Spleen (tissue), 11 donors: ENCODE results near the gene STIL. TPM values are rescaled to one million over a fixed set of nuclear protein-coding genes. Genes with fewer than 3 reads are reported as not detected.

Experiments
- DNase-seq: peaks from one replicate; pipeline ENCODE4 v3.0.0-alpha.2; 2020
- H3K27ac ChIP-seq, 8 donors: fragments of 200-600 bp; sonication (generic) in 7 of 8; 1 replicate in 4 of 8; 2 replicates in 4 of 8; pipeline versions ENCODE4 v1.5.0 to v1.8.0; 2016 to 2021; ENCODE audit warnings: inconsistent platforms in 4 of 8, mild to moderate bottlenecking in 4 of 8, moderate library complexity in 1 of 8
- H3K27me3 ChIP-seq, 7 donors: fragments of 200-600 bp; sonication (generic) in 6 of 7; replicated peaks in 1 of 7; 1 replicate in 4 of 7; 2 replicates in 3 of 7; pipeline versions ENCODE4 v1.5.0 to v1.8.0; 2016 to 2021; ENCODE audit warnings: inconsistent platforms in 3 of 7, mild to moderate bottlenecking in 1 of 7
- H3K36me3 ChIP-seq, 6 donors: fragments of 200-600 bp; sonication (generic) in 5 of 6; 1 replicate in 4 of 6; 2 replicates in 2 of 6; pipeline versions ENCODE4 v1.5.0 to v1.8.0; 2016 to 2021; ENCODE audit warnings: inconsistent platforms in 2 of 6
- H3K4me1 ChIP-seq, 6 donors: fragments of 200-600 bp; sonication (generic) in 5 of 6; 1 replicate in 3 of 6; 2 replicates in 3 of 6; pipeline versions ENCODE4 v1.5.0 to v1.8.0; 2016 to 2021; ENCODE audit warnings: inconsistent platforms in 3 of 6
- H3K4me3 ChIP-seq, 8 donors: fragments of 200-600 bp; sonication (generic) in 7 of 8; 1 replicate in 4 of 8; 2 replicates in 4 of 8; pipeline versions ENCODE4 v1.5.0 to v1.8.0; 2016 to 2021; ENCODE audit warnings: inconsistent platforms in 4 of 8, mild to moderate bottlenecking in 4 of 8, moderate library complexity in 2 of 8
- H3K9me3 ChIP-seq, 8 donors: fragments of 200-600 bp; sonication (generic) in 7 of 8; 1 replicate in 4 of 8; 2 replicates in 4 of 8; pipeline versions ENCODE4 v1.5.0 to v1.8.0; 2016 to 2021; ENCODE audit warnings: inconsistent platforms in 4 of 8
- CTCF ChIP-seq, 11 experiments: fragments of 200-600 bp in 7 of 11; fragments of 450-650 bp in 4 of 11; sonication (generic) in 4 of 11; IDR thresholded peaks in 8 of 11; conservative IDR thresholded peaks in 3 of 11; 1 replicate in 7 of 11; 2 replicates in 4 of 11; pipeline versions ENCODE4 v1.4.0 to v1.8.0; 2016 to 2021; ENCODE audit warnings: antibody characterized with exemption in 11 of 11, inconsistent platforms in 4 of 11, mild to moderate bottlenecking in 1 of 11
- POLR2A ChIP-seq, 3 donors: fragments of 450-650 bp; IDR thresholded peaks; one replicate each; pipeline ENCODE4 v1.5.1; 2017; ENCODE audit warnings: antibody characterized with exemption in 3 of 3, mild to moderate bottlenecking in 1 of 3
- POLR2AphosphoS5 ChIP-seq, 3 donors: sonication (generic); formaldehyde crosslinking; IDR thresholded peaks; one replicate each; pipeline ENCODE4 v1.5.1; 2017; ENCODE audit warnings: antibody characterized with exemption in 3 of 3
- WGBS, 5 donors: extraction: QIAGEN DNeasy Blood & Tissue Kit in 3 of 5; methylation state at CpG; one replicate each; pipeline versions ENCODE4 v1.1.5 to v1.1.7; 2013 to 2018; 5-methylcytosine and 5-hydroxymethylcytosine counted together
- intact Hi-C: fragments of 100-400 bp; cut with DNase I; formaldehyde crosslinking; loops from one replicate; pipeline ENCODE4 v1.15.0; 2023; ENCODE audit warnings: low total_unique reads
- polyA plus RNA-seq, 3 donors: library from polyadenylated mRNA; stranded (reverse); fragments of 200-250 nt; gene quantifications; one replicate each; pipeline ENCODE4 v1.2.1, GENCODE V29; 2013
- total RNA-seq, 7 donors: library from RNA; depleted of rRNA in 3 of 7; stranded (reverse); fragments of >200 nt in 3 of 7; fragmentation: NEBNext Ultra II Directional in 4 of 7; extraction: Animal tissue kit (Norgen Biotek cat#: 25700) in 4 of 7; gene quantifications; one replicate each; pipeline versions ENCODE4 v1.1.0 to v1.2.1, GENCODE V29; 2016 to 2021
- donor health status: healthy with polysubstance abuse.
- donor health status: DM: no; HTN: no; CAD: no; lungs with moderate emphysema.
- donor health status: DM: no; HTN: no; CAD: no.
- donor health status: Bipolar disorder and iron deficiency.
- donor health status: healthy.
- donor health status: DM: no; HTN: no; CAD: no.
- donor health status: DM: yes; HTN: yes; CAD: no.

STIL gene
- total and polyA plus RNA-seq, 10 donors: 0.54 to 8.1 (median 3.4) TPM

DNA sequence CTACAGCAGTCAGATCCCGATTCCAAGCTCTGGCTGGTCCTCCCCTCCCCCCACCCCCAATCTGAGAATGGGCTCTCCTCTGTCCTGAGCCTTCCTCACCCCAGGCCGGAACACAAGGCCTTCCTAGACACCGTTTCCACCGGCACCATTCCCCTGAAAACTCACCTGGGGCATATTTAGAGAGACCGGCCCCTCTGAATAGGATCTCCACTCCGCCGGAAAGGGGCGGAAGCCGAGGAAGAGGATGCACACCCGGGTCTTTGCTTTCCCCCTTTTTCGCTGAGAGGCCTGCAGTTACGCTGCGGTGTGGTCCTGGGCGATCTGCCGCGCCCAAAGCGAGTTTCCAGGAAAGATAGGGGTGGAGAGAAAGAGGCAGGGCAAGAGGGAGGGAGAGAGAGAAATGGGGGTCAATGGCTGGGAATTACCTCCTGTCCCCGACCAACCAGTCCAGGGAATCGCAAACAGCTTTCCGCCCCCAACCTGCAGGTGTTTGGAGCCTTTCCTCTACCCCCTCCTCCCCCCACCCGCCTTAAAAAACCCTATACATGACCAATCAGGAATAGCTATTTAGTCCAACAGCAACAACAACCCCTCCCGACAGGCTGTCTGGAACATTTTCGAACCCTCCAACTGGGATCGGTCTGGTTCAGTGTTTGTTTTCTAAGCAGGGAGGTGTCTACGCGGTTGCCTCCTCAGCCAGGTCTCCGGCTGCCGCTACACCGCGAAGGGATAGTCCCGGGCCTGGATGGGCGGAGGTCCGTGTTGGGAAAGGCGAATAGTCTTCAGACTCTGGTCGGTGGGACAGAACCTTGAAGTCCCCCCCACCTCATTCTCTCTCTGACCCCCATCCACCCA is 84.7 kb downstream of the STIL start:
- TF ChIP-seq POLR2AphosphoS5 (IDR thresholded peaks at IDR 0.05) (no peak), CTCF (IDR thresholded peaks at IDR 0.05 in 8 of 11, conservative IDR thresholded peaks at IDR 0.05 in 3 of 11) (no peak), POLR2A (IDR thresholded peaks at IDR 0.05) (no peak)
- H3K9me3 ChIP-seq: no peaks in the 10 kb centered on the region
- peaks cover 7 to 78% (median 63%) of the 10 kb centered on the region in 6 donors for H3K4me1 ChIP-seq
- H3K36me3 ChIP-seq: no peaks in the 10 kb centered on the region
- peak overlapping the region in 7 of 8 donors; percentile 15 to 69 (median 39) for H3K4me3 ChIP-seq
- peak overlapping the region in 7 of 8 donors; percentile 68 to 92 (median 81) for H3K27ac ChIP-seq
- 9 to 12% (median 9%) methylated on average over 34 to 35 of the region's 35 CpGs for WGBS, 5 donors
- intact Hi-C loops: no loop called here
- peaks cover 9 to 100% (median 91%) of the 10 kb centered on the region in 7 donors for H3K27me3 ChIP-seq
- no peak for DNase-seq

DNA sequence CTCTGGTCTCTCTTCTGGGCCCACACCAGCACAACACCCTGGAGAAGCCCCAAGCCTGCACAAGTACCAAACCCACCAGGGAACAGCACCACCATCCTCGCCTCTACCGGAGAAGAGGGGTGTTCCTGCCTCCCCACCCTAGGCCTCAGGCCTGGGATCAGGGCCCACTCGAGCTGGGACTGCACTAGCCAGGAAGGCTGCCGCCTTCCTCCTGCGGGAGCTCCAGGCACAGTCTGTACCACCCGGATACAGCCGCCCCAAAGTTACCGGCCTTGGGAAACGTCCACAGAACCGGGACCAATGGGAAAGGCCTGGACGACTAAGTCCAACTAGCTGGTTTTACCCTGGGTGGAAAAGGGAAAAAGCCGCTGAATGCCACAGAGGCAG is 85.3 kb downstream of the STIL start:
- Histone ChIP-seq H3K4me3 (peak overlapping the region in 6 of 8 donors; percentile 15 to 69 (median 40)), H3K9me3 (no peaks in the 10 kb centered on the region), H3K27me3 (peaks cover 9 to 100% (median 90%) of the 10 kb centered on the region in 7 donors), H3K4me1 (peaks cover 7 to 78% (median 63%) of the 10 kb centered on the region in 6 donors), H3K27ac (peak overlapping the region in 7 of 8 donors; percentile 68 to 92 (median 81)), H3K36me3 (no peaks in the 10 kb centered on the region)
- TF ChIP-seq CTCF (IDR thresholded peaks at IDR 0.05 in 8 of 11, conservative IDR thresholded peaks at IDR 0.05 in 3 of 11): no peak
- TF ChIP-seq POLR2AphosphoS5 (IDR thresholded peaks at IDR 0.05): peak; percentile 75 to 87 (median 80)
- peak in 1 of 3 donors; percentile 65 for TF ChIP-seq POLR2A (IDR thresholded peaks at IDR 0.05)
- 27 to 52% (median 40%) methylated on average over 11 to 12 of the region's 12 CpGs for WGBS, 5 donors
- peak; percentile 83 for DNase-seq
- intact Hi-C loops: no loop called here

DNA sequence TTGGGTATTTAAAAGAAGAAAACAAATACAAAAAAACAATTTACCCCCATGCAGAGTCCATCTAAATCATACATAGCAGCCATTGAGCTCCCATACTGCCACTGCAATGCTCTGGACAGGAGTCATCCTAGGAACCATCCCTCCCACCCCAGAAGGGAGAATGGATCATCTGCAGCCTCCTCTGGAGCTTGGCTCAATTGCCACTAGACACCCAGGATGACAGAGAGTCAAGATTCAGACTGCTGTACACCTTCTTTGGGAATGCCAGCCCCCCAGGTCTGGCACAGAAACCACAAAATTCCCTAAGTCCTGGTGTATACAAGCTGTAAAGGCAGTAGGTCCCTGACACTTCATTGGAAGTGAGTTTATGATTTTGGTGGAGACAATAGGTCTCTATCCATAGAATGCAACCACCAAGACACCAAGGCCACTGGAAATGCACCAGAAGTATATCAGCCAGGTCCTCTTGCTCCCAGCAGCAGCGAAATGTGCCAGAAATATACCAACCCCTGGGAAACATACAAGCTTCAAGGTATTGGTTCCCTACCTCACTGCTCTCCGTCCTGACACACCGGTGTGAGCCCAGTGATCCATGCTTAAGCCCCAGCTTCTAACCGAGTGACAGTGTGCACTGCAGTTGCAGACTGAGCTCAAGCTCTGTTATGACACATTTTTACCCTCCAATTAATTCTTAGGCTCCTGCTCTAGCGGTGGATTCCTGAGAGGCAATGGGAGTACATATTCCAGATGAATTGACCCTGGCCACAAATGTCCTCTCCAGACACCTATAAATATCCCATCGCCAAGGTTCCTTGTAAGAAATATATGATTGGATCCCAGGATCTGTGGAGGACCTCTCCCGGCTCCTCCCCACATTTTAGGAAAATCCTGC is 86.4 kb downstream of the STIL start:
- H3K36me3 ChIP-seq: no peaks in the 10 kb centered on the region
- WGBS, 5 donors: 71 to 83% (median 78%) methylated on average over 7 of the region's 7 CpGs
- H3K27me3 ChIP-seq: peaks cover 9 to 100% (median 89%) of the 10 kb centered on the region in 7 donors
- peak overlapping the region in 3 of 8 donors; percentile 6 to 69 (median 41) for H3K4me3 ChIP-seq
- DNase-seq: no peak
- no peaks in the 10 kb centered on the region for H3K9me3 ChIP-seq
- intact Hi-C loops: no loop called here
- H3K4me1 ChIP-seq: peaks cover 7 to 76% (median 61%) of the 10 kb centered on the region in 6 donors
- peak overlapping the region in 2 of 8 donors; percentile 83 to 92 for H3K27ac ChIP-seq
- TF ChIP-seq CTCF (IDR thresholded peaks at IDR 0.05 in 8 of 11, conservative IDR thresholded peaks at IDR 0.05 in 3 of 11) (no peak), POLR2A (IDR thresholded peaks at IDR 0.05) (no peak), POLR2AphosphoS5 (IDR thresholded peaks at IDR 0.05) (no peak)
